ENCODE results near the gene PRKAG2. TPM values are rescaled to one million over a fixed set of nuclear protein-coding genes. Genes with fewer than 3 reads are reported as not detected.

PRKAG2 gene
- total and polyA plus RNA-seq, 2 of the 13 experiments (the other 11 are each of a cell fraction or from before 2014, with no cell fraction given): 0.90 to 1.3 TPM

GRCh38 chr7:151631953-151632749 lies 244.8 kb downstream of the PRKAG2 start (continued):
- TF ChIP-seq PATZ1 (CRISPR knock-in tag; IDR thresholded peaks at IDR 0.05) (peak; percentile 45; the same call in 1 of the 2 replicates), ZNF691 (CRISPR knock-in tag; IDR thresholded peaks at IDR 0.05; ENCODE audit: borderline replicate concordance, low read depth) (no peak), NCOA5 (CRISPR knock-in tag; IDR thresholded peaks at IDR 0.05) (no peak), MNT (IDR thresholded peaks at IDR 0.05) (no peak), ZNF562 (CRISPR knock-in tag; IDR thresholded peaks at IDR 0.05; ENCODE audit: borderline replicate concordance) (no peak), ZNF441 (CRISPR knock-in tag; IDR thresholded peaks at IDR 0.05; ENCODE audit: borderline replicate concordance) (0 out of 2 replicates have a peak, but pooled peaks have one; percentile 12), ATF7-NPFF (CRISPR knock-in tag; IDR thresholded peaks at IDR 0.05; ENCODE audit: low read depth) (0 out of 2 replicates have a peak, but pooled peaks have one; percentile 19), KDM2A (CRISPR knock-in tag; IDR thresholded peaks at IDR 0.05; ENCODE audit: borderline replicate concordance, low read depth) (peak; percentile 50; the same call in 1 of the 2 replicates), TFDP1 (CRISPR knock-in tag; IDR thresholded peaks at IDR 0.05; ENCODE audit: borderline replicate concordance) (peak; percentile 57; the same call in 1 of the 2 replicates), SIN3B (IDR thresholded peaks at IDR 0.05; ENCODE audit: low read length) (no peak), YY1 (IDR thresholded peaks at IDR 0.05; ENCODE audit: insufficient read depth, insufficient replicate concordance, low read depth, low read length) (peak; percentile 76), TEAD2 (CRISPR knock-in tag; IDR thresholded peaks at IDR 0.05) (no peak), ZFP36L1 (CRISPR knock-in tag; IDR thresholded peaks at IDR 0.05) (no peak), ZBTB2 (CRISPR knock-in tag; IDR thresholded peaks at IDR 0.05; ENCODE audit: low read depth) (peak; percentile 48; the same call in 1 of the 2 replicates), IRF9 (CRISPR knock-in tag; IDR thresholded peaks at IDR 0.05; ENCODE audit: borderline replicate concordance) (no peak), ZNF574 (CRISPR knock-in tag; IDR thresholded peaks at IDR 0.05) (peak; percentile 70)
